A673 (cell line): ENCODE results near the gene SPRING1.

Experiments used
- CTCF ChIP-seq: fragments of 300-800, 200-600 bp; sonication (generic); conservative IDR thresholded peaks from 2 replicates; pipeline ENCODE4 v1.5.1; 2017; ENCODE audit warnings: low read depth, mild to moderate bottlenecking, antibody characterized with exemption, low read length, moderate library complexity, mixed read lengths
- EZH2 ChIP-seq: fragments of 200-600 bp; sonication (generic); IDR thresholded peaks from 2 replicates; pipeline ENCODE4 v1.6.1; 2017; ENCODE audit warnings: borderline replicate concordance, low read depth, mild to moderate bottlenecking, mixed read lengths, antibody characterized with exemption, low read length; ENCODE audit not compliant: poor library complexity, severe bottlenecking

GRCh38 chr12:116734156-116734768 is 3.6 kb downstream of the SPRING1 start:
- TF ChIP-seq CTCF (no peak), EZH2 (no peak)
